GM18517 (cell line): Measurements from ENCODE around the gene SCTR.

ENCODE experiments used
- ATAC-seq: cut with Tn5 transposase; IDR thresholded peaks from one replicate; pipeline ENCODE4 v1.9.1; 2021; ENCODE audit warnings: mild to moderate bottlenecking, moderate library complexity; ENCODE audit not compliant: unreplicated experiment

SCTR gene

DNA sequence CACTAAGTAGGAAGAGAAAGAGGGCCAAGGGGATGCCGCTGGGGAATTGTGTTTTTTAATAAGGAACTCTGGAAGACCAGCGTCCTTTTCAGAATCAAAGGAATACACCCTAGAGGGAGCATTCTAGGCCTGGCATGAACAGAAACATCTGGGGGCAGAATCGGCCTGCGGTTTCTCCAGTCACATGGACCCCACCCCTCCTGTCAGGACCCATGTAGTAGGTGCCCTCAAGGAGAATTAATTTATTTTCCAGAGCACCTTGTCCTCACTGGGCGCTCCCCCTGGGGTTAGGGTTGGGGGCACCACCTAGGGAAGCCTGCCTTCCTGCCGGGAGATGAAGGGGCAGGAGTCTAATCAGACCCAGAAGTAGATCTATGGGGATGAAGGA lies 48.4 kb downstream of the SCTR start:
- ATAC-seq: no peak

GRCh38 chr2:119475225-119475856 lies 48.9 kb downstream of the SCTR start:
- ATAC-seq: no peak

DNA sequence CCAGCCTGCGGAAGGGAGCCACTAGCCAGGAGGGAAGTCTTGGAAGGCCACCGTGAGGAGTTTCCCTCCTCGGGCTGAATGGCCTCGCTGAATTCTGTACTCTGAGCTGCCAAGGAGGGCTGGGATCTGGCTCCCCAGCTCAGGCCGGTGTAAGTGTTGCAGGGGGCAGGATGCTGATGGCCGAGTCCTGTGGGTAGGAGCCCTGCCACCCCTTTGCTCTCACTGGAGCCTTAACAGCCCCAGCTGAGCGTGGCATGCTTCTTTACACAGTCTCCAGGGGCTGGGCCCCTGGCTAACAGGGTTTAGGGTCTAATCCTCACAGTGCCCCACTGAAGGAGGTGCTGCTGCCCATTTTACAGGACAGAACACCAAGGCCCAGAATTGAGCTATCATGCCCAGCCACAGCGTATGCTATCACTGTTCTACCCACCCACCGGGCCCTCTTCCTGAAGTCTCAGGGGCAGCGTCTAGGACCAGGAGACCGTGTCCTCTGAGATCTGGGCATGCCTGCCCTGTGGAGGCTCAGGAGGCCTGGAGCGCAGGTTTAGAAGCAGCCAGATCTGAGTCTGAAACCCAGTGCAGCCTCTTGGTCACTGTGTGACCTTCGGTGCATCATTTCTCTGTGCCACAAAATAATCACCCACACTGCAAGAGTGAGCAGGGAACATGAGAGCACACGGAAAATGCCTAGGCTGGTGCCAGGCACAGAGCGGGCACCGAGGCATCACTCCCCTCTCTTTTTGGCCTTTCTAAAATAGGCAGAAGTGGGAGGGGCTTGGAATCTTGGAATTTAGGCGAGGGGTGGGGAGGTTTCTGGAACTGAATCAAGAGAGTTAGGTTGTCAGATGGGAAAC lies 49.7 kb downstream of the SCTR start:
- no peak for ATAC-seq

GRCh38 chr2:119473621-119474370 lies 50.5 kb downstream of the SCTR start:
- ATAC-seq: no peak

- no peak for ATAC-seq
Observed at GRCh38 chr2:119472749-119473148, 51.5 kb downstream of the SCTR start.

DNA sequence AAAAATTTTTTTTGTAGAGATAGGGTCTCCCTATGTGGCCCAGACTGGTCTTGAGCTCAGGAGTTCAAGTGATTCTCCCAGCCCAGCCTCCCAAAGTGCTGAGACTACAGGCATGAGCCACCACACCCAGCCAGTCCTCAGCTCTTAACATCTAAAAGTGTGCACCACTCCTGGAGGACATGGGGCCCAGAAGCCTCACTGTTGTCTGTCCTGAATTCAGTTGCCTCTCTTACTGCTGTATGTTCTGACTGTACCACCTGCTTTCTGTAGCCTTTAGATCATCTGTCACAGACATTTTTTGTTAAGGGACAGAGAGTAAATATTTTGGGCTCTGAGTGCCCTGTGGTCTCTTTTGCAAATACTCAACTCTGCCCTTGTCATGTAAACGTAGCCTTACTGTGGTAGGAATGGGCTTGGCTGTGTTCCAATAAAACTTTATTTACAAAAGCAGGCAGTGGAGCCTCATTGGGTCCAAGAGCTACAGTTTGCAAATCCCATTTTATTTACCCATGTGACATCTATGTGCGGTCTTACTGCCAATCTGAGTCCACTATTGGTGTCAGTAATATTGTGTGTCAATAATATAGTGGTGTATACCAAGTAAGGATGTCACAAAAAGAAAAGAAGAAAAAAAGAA lies 54.5 kb downstream of the SCTR start:
- ATAC-seq: no peak

- ATAC-seq: no peak
Observed at GRCh38 chr2:119469131-119469530, 55.2 kb downstream of the SCTR start.

- no peak for ATAC-seq
Observed at GRCh38 chr2:119468154-119468955, 55.9 kb downstream of the SCTR start.

GRCh38 chr2:119466373-119466772 lies 57.9 kb downstream of the SCTR start:
- ATAC-seq: no peak

- ATAC-seq: no peak
Observed at GRCh38 chr2:119465687-119466086, 58.6 kb downstream of the SCTR start.

GRCh38 chr2:119464981-119465380 lies 59.3 kb downstream of the SCTR start:
- ATAC-seq: no peak

GRCh38 chr2:119463990-119464389 lies 60.3 kb downstream of the SCTR start:
- ATAC-seq: no peak

DNA sequence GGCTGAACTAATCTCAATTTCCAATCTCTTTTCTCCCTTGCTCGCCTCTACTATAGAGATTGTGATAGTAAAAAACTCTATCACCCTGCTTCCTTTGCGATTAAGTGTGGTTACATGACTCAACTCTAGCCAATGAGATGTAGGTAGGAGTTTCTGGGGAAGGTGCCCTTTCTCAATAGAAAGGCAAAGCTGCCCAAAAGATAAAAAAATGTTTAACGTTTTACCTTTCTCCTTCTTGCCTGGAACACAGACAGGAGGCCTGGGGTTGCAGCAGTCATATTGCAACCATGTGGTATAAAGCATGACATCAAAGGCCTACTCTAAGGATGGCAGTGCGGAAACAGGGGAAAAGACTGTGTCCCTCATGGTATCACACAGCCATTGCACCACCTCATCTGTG lies 61.1 kb downstream of the SCTR start:
- ATAC-seq: no peak

GRCh38 chr2:119462574-119462973 lies 61.7 kb downstream of the SCTR start:
- ATAC-seq: no peak

DNA sequence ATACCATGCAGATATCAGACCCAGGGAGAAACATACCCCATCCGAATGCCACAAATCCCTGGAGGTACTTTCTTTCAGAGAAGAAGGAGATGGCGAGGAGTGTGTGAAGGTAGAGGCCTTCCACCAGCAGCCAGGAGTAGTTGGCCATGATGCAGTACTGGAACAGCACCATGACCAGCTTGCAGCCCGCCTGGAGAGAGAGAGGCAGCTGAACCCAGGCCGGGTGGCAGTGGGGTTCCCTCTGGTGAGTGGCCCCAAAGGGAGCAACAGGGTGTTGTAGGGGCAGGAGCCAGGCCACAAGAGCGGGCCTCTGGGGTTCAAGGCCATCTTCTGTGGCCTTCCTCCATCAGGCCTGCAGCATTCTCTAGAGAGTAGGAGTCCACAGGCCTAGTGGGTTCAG lies 62.5 kb downstream of the SCTR start:
- ATAC-seq: no peak

GRCh38 chr2:119460076-119460475 lies 64.2 kb downstream of the SCTR start:
- no peak for ATAC-seq

- ATAC-seq: no peak
Observed at GRCh38 chr2:119455066-119455718, 69.1 kb downstream of the SCTR start.

DNA sequence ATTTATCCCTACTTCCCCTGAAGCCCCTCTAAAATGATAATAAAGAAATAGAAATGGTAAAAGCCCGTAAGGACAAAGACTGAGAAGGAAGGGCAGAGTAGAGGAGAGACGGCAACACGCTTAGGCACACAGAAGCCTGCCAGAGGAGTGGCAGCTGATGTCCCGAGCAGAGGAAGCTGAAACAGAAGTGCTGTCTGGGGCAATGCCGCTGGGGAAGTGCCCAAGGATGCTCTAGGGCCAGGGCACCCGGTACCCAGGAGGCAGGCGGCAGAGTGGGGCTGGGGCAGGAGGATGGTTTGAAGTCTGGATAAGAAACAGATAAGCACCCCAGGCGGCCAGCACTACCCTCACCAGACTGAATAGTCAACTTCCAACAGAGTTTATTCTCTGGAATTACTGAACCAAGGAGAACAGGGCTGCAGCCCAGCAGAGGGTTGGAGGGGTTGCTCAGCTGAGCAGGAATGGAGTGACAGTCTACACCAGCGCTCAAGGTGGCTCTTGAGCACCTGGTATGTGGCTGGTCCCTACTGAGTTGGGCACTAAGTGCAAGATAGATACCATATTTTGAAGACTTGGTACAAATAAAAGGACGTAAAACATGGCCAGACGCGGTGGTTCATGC lies 70.2 kb downstream of the SCTR start:
- ATAC-seq: no peak

GRCh38 chr2:119451336-119452050 lies 72.8 kb downstream of the SCTR start:
- no peak for ATAC-seq
